Activated T-cell treated with anti-CD3 and anti-CD28 coated beads for 1 hour (primary cell): ENCODE measurements around the gene DKKL1.

Experiments used
- DNase-seq: peaks from one replicate; pipeline ENCODE4 v3.0.0-alpha.2; 2020; ENCODE audit warnings: low read depth

DKKL1 gene

GRCh38 chr19:49422407-49423070, 58.9 kb downstream of the DKKL1 start:
- no peak for DNase-seq

- DNase-seq: no peak
Measured at GRCh38 chr19:49423071-49423984, 59.7 kb downstream of the DKKL1 start, which contains the start of gene PTH2. Gene PTH2, minus strand, starts transcription at chr19:49423441. Its CDS starts 102 bp downstream, at chr19:49423339.

- no peak for DNase-seq
Measured at GRCh38 chr19:49423985-49424303, 60.3 kb downstream of the DKKL1 start.
